Measurements from ENCODE around the gene FRYL.

The FRYL gene

GRCh38 chr4:48681856-48682255 is 98.2 kb downstream of the FRYL start:
- Histone ChIP-seq H3K4me1 (ENCODE audit: control insufficient read depth, insufficient read depth, low read length) (no peaks in the 10 kb centered on the region), H3K4me3 (ENCODE audit: low read length) (no peak overlapping the region), H3K27ac (ENCODE audit: low read depth, low read length) (no peak overlapping the region), H3K36me3 (ENCODE audit: control insufficient read depth, insufficient read depth, low read length) (no peaks in the 10 kb centered on the region), H3K27me3 (ENCODE audit: control insufficient read depth, insufficient read depth, low read length) (no peaks in the 10 kb centered on the region), H3K9ac (ENCODE audit: low read length) (no peak overlapping the region)

- no peaks in the 10 kb centered on the region for H3K27me3 ChIP-seq (ENCODE audit: control insufficient read depth, insufficient read depth, low read length)
- H3K4me1 ChIP-seq (ENCODE audit: control insufficient read depth, insufficient read depth, low read length), result no peaks in the 10 kb centered on the region
- no peaks in the 10 kb centered on the region for H3K36me3 ChIP-seq (ENCODE audit: control insufficient read depth, insufficient read depth, low read length)
- no peak overlapping the region for H3K27ac ChIP-seq (ENCODE audit: low read depth, low read length)
- no peak overlapping the region for H3K9ac ChIP-seq (ENCODE audit: low read length)
- H3K4me3 ChIP-seq (ENCODE audit: low read length), result peak overlapping the region; percentile 48
Measured at GRCh38 chr4:48680848-48681568, 99.1 kb downstream of the FRYL start.

GRCh38 chr4:48673537-48673936 is 106.5 kb downstream of the FRYL start:
- H3K27ac ChIP-seq (ENCODE audit: low read depth, low read length), result no peak overlapping the region
- H3K4me1 ChIP-seq (ENCODE audit: control insufficient read depth, insufficient read depth, low read length), result no peaks in the 10 kb centered on the region
- H3K4me3 ChIP-seq (ENCODE audit: low read length), result no peak overlapping the region
- peaks cover 4% of the 10 kb centered on the region for H3K36me3 ChIP-seq (ENCODE audit: control insufficient read depth, insufficient read depth, low read length)
- H3K9ac ChIP-seq (ENCODE audit: low read length), result no peak overlapping the region
- H3K27me3 ChIP-seq (ENCODE audit: control insufficient read depth, insufficient read depth, low read length), result no peaks in the 10 kb centered on the region

GRCh38 chr4:48670587-48670986 is 109.5 kb downstream of the FRYL start:
- Histone ChIP-seq H3K4me1 (ENCODE audit: control insufficient read depth, insufficient read depth, low read length) (no peaks in the 10 kb centered on the region), H3K27ac (ENCODE audit: low read depth, low read length) (no peak overlapping the region), H3K27me3 (ENCODE audit: control insufficient read depth, insufficient read depth, low read length) (no peaks in the 10 kb centered on the region), H3K4me3 (ENCODE audit: low read length) (no peak overlapping the region), H3K36me3 (ENCODE audit: control insufficient read depth, insufficient read depth, low read length) (peaks cover 4% of the 10 kb centered on the region), H3K9ac (ENCODE audit: low read length) (no peak overlapping the region)

GRCh38 chr4:48669086-48669485 is 111.0 kb downstream of the FRYL start:
- Histone ChIP-seq H3K4me1 (ENCODE audit: control insufficient read depth, insufficient read depth, low read length) (no peaks in the 10 kb centered on the region), H3K27ac (ENCODE audit: low read depth, low read length) (no peak overlapping the region), H3K4me3 (ENCODE audit: low read length) (peak overlapping the region; percentile 21), H3K9ac (ENCODE audit: low read length) (no peak overlapping the region), H3K36me3 (ENCODE audit: control insufficient read depth, insufficient read depth, low read length) (peaks cover 4% of the 10 kb centered on the region), H3K27me3 (ENCODE audit: control insufficient read depth, insufficient read depth, low read length) (no peaks in the 10 kb centered on the region)

GRCh38 chr4:48668254-48669017 is 111.6 kb downstream of the FRYL start:
- H3K27ac ChIP-seq (ENCODE audit: low read depth, low read length), result no peak overlapping the region
- no peak overlapping the region for H3K9ac ChIP-seq (ENCODE audit: low read length)
- no peaks in the 10 kb centered on the region for H3K4me1 ChIP-seq (ENCODE audit: control insufficient read depth, insufficient read depth, low read length)
- no peaks in the 10 kb centered on the region for H3K27me3 ChIP-seq (ENCODE audit: control insufficient read depth, insufficient read depth, low read length)
- peaks cover 4% of the 10 kb centered on the region for H3K36me3 ChIP-seq (ENCODE audit: control insufficient read depth, insufficient read depth, low read length)
- no peak overlapping the region for H3K4me3 ChIP-seq (ENCODE audit: low read length)

GRCh38 chr4:48667148-48667547 is 112.9 kb downstream of the FRYL start:
- no peaks in the 10 kb centered on the region for H3K4me1 ChIP-seq (ENCODE audit: control insufficient read depth, insufficient read depth, low read length)
- H3K9ac ChIP-seq (ENCODE audit: low read length), result no peak overlapping the region
- no peak overlapping the region for H3K27ac ChIP-seq (ENCODE audit: low read depth, low read length)

GRCh38 chr4:48665555-48666186 is 114.4 kb downstream of the FRYL start:
- no peak overlapping the region for H3K4me3 ChIP-seq (ENCODE audit: low read length)
- H3K9ac ChIP-seq (ENCODE audit: low read length), result no peak overlapping the region
- H3K27ac ChIP-seq (ENCODE audit: low read depth, low read length), result no peak overlapping the region

More at GRCh38 chr4:48667148-48667547, 112.9 kb downstream of the FRYL start:
- H3K4me3 ChIP-seq (ENCODE audit: low read length), result no peak overlapping the region
- H3K36me3 ChIP-seq (ENCODE audit: control insufficient read depth, insufficient read depth, low read length), result peaks cover 4% of the 10 kb centered on the region
- no peaks in the 10 kb centered on the region for H3K27me3 ChIP-seq (ENCODE audit: control insufficient read depth, insufficient read depth, low read length)

GRCh38 chr4:48664938-48665337 is 115.1 kb downstream of the FRYL start:
- no peak overlapping the region for H3K4me3 ChIP-seq (ENCODE audit: low read length)
- H3K9ac ChIP-seq (ENCODE audit: low read length), result no peak overlapping the region
- H3K27ac ChIP-seq (ENCODE audit: low read depth, low read length), result no peak overlapping the region
- H3K27me3 ChIP-seq (ENCODE audit: control insufficient read depth, insufficient read depth, low read length), result no peaks in the 10 kb centered on the region
- no peaks in the 10 kb centered on the region for H3K4me1 ChIP-seq (ENCODE audit: control insufficient read depth, insufficient read depth, low read length)
- peaks cover 3% of the 10 kb centered on the region for H3K36me3 ChIP-seq (ENCODE audit: control insufficient read depth, insufficient read depth, low read length)

More at GRCh38 chr4:48665555-48666186, 114.4 kb downstream of the FRYL start:
- Histone ChIP-seq H3K36me3 (ENCODE audit: control insufficient read depth, insufficient read depth, low read length) (peaks cover 5% of the 10 kb centered on the region), H3K27me3 (ENCODE audit: control insufficient read depth, insufficient read depth, low read length) (no peaks in the 10 kb centered on the region), H3K4me1 (ENCODE audit: control insufficient read depth, insufficient read depth, low read length) (no peaks in the 10 kb centered on the region)

- no peaks in the 10 kb centered on the region for H3K4me1 ChIP-seq (ENCODE audit: control insufficient read depth, insufficient read depth, low read length)
- no peak overlapping the region for H3K9ac ChIP-seq (ENCODE audit: low read length)
- no peak overlapping the region for H3K27ac ChIP-seq (ENCODE audit: low read depth, low read length)
- H3K4me3 ChIP-seq (ENCODE audit: low read length), result no peak overlapping the region
- no peaks in the 10 kb centered on the region for H3K27me3 ChIP-seq (ENCODE audit: control insufficient read depth, insufficient read depth, low read length)
- peaks cover 3% of the 10 kb centered on the region for H3K36me3 ChIP-seq (ENCODE audit: control insufficient read depth, insufficient read depth, low read length)
Measured at GRCh38 chr4:48661391-48661790, 118.7 kb downstream of the FRYL start.

GRCh38 chr4:48660347-48660746 is 119.7 kb downstream of the FRYL start:
- Histone ChIP-seq H3K4me3 (ENCODE audit: low read length) (no peak overlapping the region), H3K27ac (ENCODE audit: low read depth, low read length) (no peak overlapping the region), H3K36me3 (ENCODE audit: control insufficient read depth, insufficient read depth, low read length) (peaks cover 3% of the 10 kb centered on the region), H3K27me3 (ENCODE audit: control insufficient read depth, insufficient read depth, low read length) (no peaks in the 10 kb centered on the region), H3K9ac (ENCODE audit: low read length) (no peak overlapping the region), H3K4me1 (ENCODE audit: control insufficient read depth, insufficient read depth, low read length) (no peaks in the 10 kb centered on the region)

- peaks cover 3% of the 10 kb centered on the region for H3K36me3 ChIP-seq (ENCODE audit: control insufficient read depth, insufficient read depth, low read length)
- no peak overlapping the region for H3K27ac ChIP-seq (ENCODE audit: low read depth, low read length)
- no peak overlapping the region for H3K9ac ChIP-seq (ENCODE audit: low read length)
- no peaks in the 10 kb centered on the region for H3K27me3 ChIP-seq (ENCODE audit: control insufficient read depth, insufficient read depth, low read length)
- no peak overlapping the region for H3K4me3 ChIP-seq (ENCODE audit: low read length)
- H3K4me1 ChIP-seq (ENCODE audit: control insufficient read depth, insufficient read depth, low read length), result no peaks in the 10 kb centered on the region
Measured at GRCh38 chr4:48654015-48654664, 125.9 kb downstream of the FRYL start.
